Ecto neural progenitor cell (in vitro differentiated cells): ENCODE data around the gene BCR.

Source experiments
- DNase-seq: peaks from one replicate; pipeline ENCODE4 v3.0.0-alpha.2; 2018; ENCODE audit warnings: low spot score

BCR gene

GRCh38 chr22:23245045-23245798 lies 64.9 kb downstream of the BCR start:
- no peak for DNase-seq

- no peak for DNase-seq
These were observed 65.5 kb downstream of the BCR start for GRCh38 chr22:23245799-23246136.

GRCh38 chr22:23246982-23247766 lies 66.9 kb downstream of the BCR start:
- DNase-seq, result no peak

- no peak for DNase-seq
These were observed 68.3 kb downstream of the BCR start for GRCh38 chr22:23248583-23248982.

GRCh38 chr22:23250056-23250784 lies 69.9 kb downstream of the BCR start:
- DNase-seq, result no peak

GRCh38 chr22:23250785-23251363 lies 70.6 kb downstream of the BCR start:
- no peak for DNase-seq

- no peak for DNase-seq
These were observed 71.3 kb downstream of the BCR start for GRCh38 chr22:23251445-23252093.

GRCh38 chr22:23253475-23254055 lies 73.3 kb downstream of the BCR start:
- no peak for DNase-seq

- no peak for DNase-seq
These were observed 75.3 kb downstream of the BCR start for GRCh38 chr22:23255506-23256170.

GRCh38 chr22:23256171-23256932 lies 76.0 kb downstream of the BCR start:
- DNase-seq, result no peak

GRCh38 chr22:23256986-23257888 lies 76.9 kb downstream of the BCR start:
- DNase-seq, result no peak

- no peak for DNase-seq
These were observed 77.8 kb downstream of the BCR start for GRCh38 chr22:23257889-23258825.

GRCh38 chr22:23258826-23259170 lies 78.5 kb downstream of the BCR start:
- no peak for DNase-seq

GRCh38 chr22:23259916-23260644 lies 79.8 kb downstream of the BCR start:
- no peak for DNase-seq

- no peak for DNase-seq
These were observed 80.6 kb downstream of the BCR start for GRCh38 chr22:23260645-23261581.

- DNase-seq, result no peak
These were observed 81.7 kb downstream of the BCR start for GRCh38 chr22:23261900-23262450.
